Panc1 (cell line): ENCODE results near the gene PPM1H.

ENCODE experiments used
- POLR2AphosphoS5 ChIP-seq: IDR thresholded peaks from 2 replicates; pipeline ENCODE4 v1.6.1; 2012; ENCODE audit warnings: mild to moderate bottlenecking, low read depth, low read length, moderate library complexity
- SIN3A ChIP-seq: IDR thresholded peaks from 2 replicates; pipeline ENCODE4 v1.6.1; 2012; ENCODE audit warnings: low read depth, mild to moderate bottlenecking, low read length, moderate library complexity, borderline replicate concordance; ENCODE audit not compliant: insufficient read depth
- TCF7L2 ChIP-seq: IDR thresholded peaks from 2 replicates; pipeline ENCODE4 v1.6.1; 2011; ENCODE audit warnings: mild to moderate bottlenecking, low read depth, low read length, inconsistent platforms
- TF ChIP-seq, protein P1 (sequence below): fragments of 450-650 bp; IDR thresholded peaks from 2 replicates; pipeline ENCODE4 v1.5.1; 2017; ENCODE audit warnings: mild to moderate bottlenecking
- TF ChIP-seq, protein P2 (sequence below), 2 experiments: IDR thresholded peaks; 2 replicates each; pipeline ENCODE4 v1.6.1; 2011 to 2012; ENCODE audit warnings: low read depth in 2 of 2, control low read depth in 1 of 2, low read length in 1 of 2, mild to moderate bottlenecking in 1 of 2, moderate library complexity in 1 of 2; ENCODE audit not compliant: insufficient read depth in 1 of 2

- TF ChIP-seq, protein P1, sequence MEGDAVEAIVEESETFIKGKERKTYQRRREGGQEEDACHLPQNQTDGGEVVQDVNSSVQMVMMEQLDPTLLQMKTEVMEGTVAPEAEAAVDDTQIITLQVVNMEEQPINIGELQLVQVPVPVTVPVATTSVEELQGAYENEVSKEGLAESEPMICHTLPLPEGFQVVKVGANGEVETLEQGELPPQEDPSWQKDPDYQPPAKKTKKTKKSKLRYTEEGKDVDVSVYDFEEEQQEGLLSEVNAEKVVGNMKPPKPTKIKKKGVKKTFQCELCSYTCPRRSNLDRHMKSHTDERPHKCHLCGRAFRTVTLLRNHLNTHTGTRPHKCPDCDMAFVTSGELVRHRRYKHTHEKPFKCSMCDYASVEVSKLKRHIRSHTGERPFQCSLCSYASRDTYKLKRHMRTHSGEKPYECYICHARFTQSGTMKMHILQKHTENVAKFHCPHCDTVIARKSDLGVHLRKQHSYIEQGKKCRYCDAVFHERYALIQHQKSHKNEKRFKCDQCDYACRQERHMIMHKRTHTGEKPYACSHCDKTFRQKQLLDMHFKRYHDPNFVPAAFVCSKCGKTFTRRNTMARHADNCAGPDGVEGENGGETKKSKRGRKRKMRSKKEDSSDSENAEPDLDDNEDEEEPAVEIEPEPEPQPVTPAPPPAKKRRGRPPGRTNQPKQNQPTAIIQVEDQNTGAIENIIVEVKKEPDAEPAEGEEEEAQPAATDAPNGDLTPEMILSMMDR = no peak
- TF ChIP-seq, protein P2, sequence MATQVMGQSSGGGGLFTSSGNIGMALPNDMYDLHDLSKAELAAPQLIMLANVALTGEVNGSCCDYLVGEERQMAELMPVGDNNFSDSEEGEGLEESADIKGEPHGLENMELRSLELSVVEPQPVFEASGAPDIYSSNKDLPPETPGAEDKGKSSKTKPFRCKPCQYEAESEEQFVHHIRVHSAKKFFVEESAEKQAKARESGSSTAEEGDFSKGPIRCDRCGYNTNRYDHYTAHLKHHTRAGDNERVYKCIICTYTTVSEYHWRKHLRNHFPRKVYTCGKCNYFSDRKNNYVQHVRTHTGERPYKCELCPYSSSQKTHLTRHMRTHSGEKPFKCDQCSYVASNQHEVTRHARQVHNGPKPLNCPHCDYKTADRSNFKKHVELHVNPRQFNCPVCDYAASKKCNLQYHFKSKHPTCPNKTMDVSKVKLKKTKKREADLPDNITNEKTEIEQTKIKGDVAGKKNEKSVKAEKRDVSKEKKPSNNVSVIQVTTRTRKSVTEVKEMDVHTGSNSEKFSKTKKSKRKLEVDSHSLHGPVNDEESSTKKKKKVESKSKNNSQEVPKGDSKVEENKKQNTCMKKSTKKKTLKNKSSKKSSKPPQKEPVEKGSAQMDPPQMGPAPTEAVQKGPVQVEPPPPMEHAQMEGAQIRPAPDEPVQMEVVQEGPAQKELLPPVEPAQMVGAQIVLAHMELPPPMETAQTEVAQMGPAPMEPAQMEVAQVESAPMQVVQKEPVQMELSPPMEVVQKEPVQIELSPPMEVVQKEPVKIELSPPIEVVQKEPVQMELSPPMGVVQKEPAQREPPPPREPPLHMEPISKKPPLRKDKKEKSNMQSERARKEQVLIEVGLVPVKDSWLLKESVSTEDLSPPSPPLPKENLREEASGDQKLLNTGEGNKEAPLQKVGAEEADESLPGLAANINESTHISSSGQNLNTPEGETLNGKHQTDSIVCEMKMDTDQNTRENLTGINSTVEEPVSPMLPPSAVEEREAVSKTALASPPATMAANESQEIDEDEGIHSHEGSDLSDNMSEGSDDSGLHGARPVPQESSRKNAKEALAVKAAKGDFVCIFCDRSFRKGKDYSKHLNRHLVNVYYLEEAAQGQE (IDR thresholded peaks at IDR 0.05; ENCODE audit: insufficient read depth in 1 of 2, low read depth in 2 of 2, low read length in 1 of 2) = no peak
- TF ChIP-seq SIN3A (no peak), POLR2AphosphoS5 (no peak), TCF7L2 (no peak)
These were observed 225.6 kb downstream of the PPM1H start for GRCh38 chr12:62709311-62709710.
